IMR-90 (cell line): ENCODE data around the gene MGRN1.

ENCODE experiments used
- BHLHE40 ChIP-seq: fragments of 150-350 bp; IDR thresholded peaks from 2 replicates; pipeline ENCODE4 v1.6.1; 2016; ENCODE audit warnings: mild to moderate bottlenecking, low read depth, low read length
- CHD1 ChIP-seq: IDR thresholded peaks from 2 replicates; pipeline ENCODE4 v1.6.1; 2012; ENCODE audit warnings: low read depth, low read length, improper control_type of control experiment
- FOS ChIP-seq: fragments of 150-350 bp; IDR thresholded peaks from 2 replicates; pipeline ENCODE4 v1.6.1; 2016; ENCODE audit warnings: low read depth, low read length
- NFE2L2 ChIP-seq: fragments of 150-350 bp; IDR thresholded peaks from 2 replicates; pipeline ENCODE4 v1.6.1; 2016; ENCODE audit warnings: low read depth, mild to moderate bottlenecking, low read length
- POLR2A ChIP-seq: IDR thresholded peaks from 2 replicates; pipeline ENCODE4 v1.6.1; 2012; ENCODE audit warnings: mild to moderate bottlenecking, low read depth, low read length
- RFX5 ChIP-seq: IDR thresholded peaks from 2 replicates; pipeline ENCODE4 v1.8.0; 2012; ENCODE audit warnings: low read depth, mild to moderate bottlenecking, low read length, moderate library complexity
- TF ChIP-seq, protein P1 (sequence below): fragments of 150-350 bp; IDR thresholded peaks from 2 replicates; pipeline ENCODE4 v1.6.1; 2017; ENCODE audit warnings: mild to moderate bottlenecking, antibody characterized with exemption, low read length, low read depth
- TF ChIP-seq, protein P2 (sequence below): conservative IDR thresholded peaks from 2 replicates; pipeline ENCODE4 v1.5.1; 2012; ENCODE audit warnings: mild to moderate bottlenecking, low read depth, low read length, improper control_type of control experiment

- TF ChIP-seq RFX5 = no peak
- TF ChIP-seq, protein P1, sequence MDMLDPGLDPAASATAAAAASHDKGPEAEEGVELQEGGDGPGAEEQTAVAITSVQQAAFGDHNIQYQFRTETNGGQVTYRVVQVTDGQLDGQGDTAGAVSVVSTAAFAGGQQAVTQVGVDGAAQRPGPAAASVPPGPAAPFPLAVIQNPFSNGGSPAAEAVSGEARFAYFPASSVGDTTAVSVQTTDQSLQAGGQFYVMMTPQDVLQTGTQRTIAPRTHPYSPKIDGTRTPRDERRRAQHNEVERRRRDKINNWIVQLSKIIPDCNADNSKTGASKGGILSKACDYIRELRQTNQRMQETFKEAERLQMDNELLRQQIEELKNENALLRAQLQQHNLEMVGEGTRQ = no peak
- no peak for TF ChIP-seq POLR2A
- no peak for TF ChIP-seq CHD1
- TF ChIP-seq, protein P2, sequence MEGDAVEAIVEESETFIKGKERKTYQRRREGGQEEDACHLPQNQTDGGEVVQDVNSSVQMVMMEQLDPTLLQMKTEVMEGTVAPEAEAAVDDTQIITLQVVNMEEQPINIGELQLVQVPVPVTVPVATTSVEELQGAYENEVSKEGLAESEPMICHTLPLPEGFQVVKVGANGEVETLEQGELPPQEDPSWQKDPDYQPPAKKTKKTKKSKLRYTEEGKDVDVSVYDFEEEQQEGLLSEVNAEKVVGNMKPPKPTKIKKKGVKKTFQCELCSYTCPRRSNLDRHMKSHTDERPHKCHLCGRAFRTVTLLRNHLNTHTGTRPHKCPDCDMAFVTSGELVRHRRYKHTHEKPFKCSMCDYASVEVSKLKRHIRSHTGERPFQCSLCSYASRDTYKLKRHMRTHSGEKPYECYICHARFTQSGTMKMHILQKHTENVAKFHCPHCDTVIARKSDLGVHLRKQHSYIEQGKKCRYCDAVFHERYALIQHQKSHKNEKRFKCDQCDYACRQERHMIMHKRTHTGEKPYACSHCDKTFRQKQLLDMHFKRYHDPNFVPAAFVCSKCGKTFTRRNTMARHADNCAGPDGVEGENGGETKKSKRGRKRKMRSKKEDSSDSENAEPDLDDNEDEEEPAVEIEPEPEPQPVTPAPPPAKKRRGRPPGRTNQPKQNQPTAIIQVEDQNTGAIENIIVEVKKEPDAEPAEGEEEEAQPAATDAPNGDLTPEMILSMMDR = no peak
- TF ChIP-seq FOS = no peak
- no peak for TF ChIP-seq BHLHE40
- no peak for TF ChIP-seq NFE2L2
Observed at GRCh38 chr16:4603624-4604170, 20.9 kb upstream of the MGRN1 start.
